Stomach (tissue), 9 donors: ENCODE data around the gene GSE1. TPM values are rescaled to one million over a fixed set of nuclear protein-coding genes. Genes with fewer than 3 reads are reported as not detected.

ENCODE experiments used
- DNase-seq, 2 donors: peaks; one replicate each; pipeline versions ENCODE4 v3.0.0 to v3.0.0-alpha.2; 2013 to 2019
- H3K27ac ChIP-seq, 5 donors: fragments of 200-600 bp in 4 of 5; sonication (generic) in 4 of 5; one replicate each; pipeline ENCODE4 v1.5.1; 2013 to 2019; ENCODE audit warnings: mild to moderate bottlenecking in 1 of 5, moderate library complexity in 1 of 5
- H3K27me3 ChIP-seq, 3 donors: fragments of 200-600 bp; sonication (generic); one replicate each; pipeline ENCODE4 v1.5.1; 2017 to 2019; ENCODE audit warnings: mixed run types in 1 of 3
- H3K36me3 ChIP-seq, 4 donors: fragments of 200-600 bp; sonication (generic); 1 replicate in 3 of 4; 2 replicates in 1 of 4; pipeline ENCODE4 v1.5.1; 2016 to 2019
- H3K4me1 ChIP-seq, 4 donors: fragments of 200-600 bp; sonication (generic); one replicate each; pipeline ENCODE4 v1.5.1; 2016 to 2019
- H3K4me3 ChIP-seq, 4 donors: fragments of 200-600 bp; sonication (generic) in 3 of 4; one replicate each; pipeline ENCODE4 v1.5.1; 2016 to 2019; ENCODE audit warnings: mild to moderate bottlenecking in 1 of 4
- H3K9me3 ChIP-seq, 4 donors: fragments of 200-600 bp; sonication (generic); one replicate each; pipeline ENCODE4 v1.5.1; 2016 to 2019
- EP300 ChIP-seq: sonication (generic); formaldehyde crosslinking; IDR thresholded peaks from one replicate; pipeline ENCODE4 v1.6.1; 2017; ENCODE audit warnings: antibody characterized with exemption
- POLR2A ChIP-seq, 4 donors: fragments of 450-650 bp; IDR thresholded peaks; one replicate each; pipeline ENCODE4 v1.6.1; 2016; ENCODE audit warnings: antibody characterized with exemption in 4 of 4, control low read depth in 2 of 4, mild to moderate bottlenecking in 1 of 4, moderate library complexity in 1 of 4
- POLR2AphosphoS5 ChIP-seq, 3 donors: sonication (generic); formaldehyde crosslinking; IDR thresholded peaks; one replicate each; pipeline ENCODE4 v1.6.1; 2016; ENCODE audit warnings: antibody characterized with exemption in 3 of 3
- WGBS, 5 donors: extraction: QIAGEN DNeasy Blood & Tissue Kit in 3 of 5; methylation state at CpG; one replicate each; pipeline versions ENCODE4 v1.1.5 to v1.1.7; 2013 to 2018; 5-methylcytosine and 5-hydroxymethylcytosine counted together
- intact Hi-C: fragments of 100-400 bp; cut with DNase I; formaldehyde crosslinking; loops from one replicate; pipeline ENCODE4 v1.15.1; 2023; ENCODE audit warnings: low total_unique reads
- polyA plus RNA-seq, 3 donors: library from polyadenylated mRNA; stranded (reverse); fragments of 200-250 nt; gene quantifications; one replicate each; pipeline ENCODE4 v1.2.3, GENCODE V29; 2013
- total RNA-seq, 5 donors: library from RNA; depleted of rRNA; stranded (reverse); fragments of >200 nt; gene quantifications; one replicate each; pipeline versions ENCODE4 v1.1.0 to v1.2.3, GENCODE V29; 2014 to 2016
- TF ChIP-seq, protein P1 (sequence below), 7 experiments: fragments of 450-650 bp in 4 of 7; fragments of 200-600 bp in 3 of 7; sonication (generic) in 3 of 7; IDR thresholded peaks; one replicate each; pipeline ENCODE4 v1.5.1; 2016 to 2019; ENCODE audit warnings: antibody characterized with exemption in 7 of 7, control low read depth in 2 of 7, mild to moderate bottlenecking in 1 of 7
- donor health status: healthy with polysubstance abuse.
- donor health status: Bipolar disorder and iron deficiency.
- donor health status: healthy.

GSE1 gene
- total and polyA plus RNA-seq, 8 donors = 11.8 to 294 (median 93.0) TPM

DNA sequence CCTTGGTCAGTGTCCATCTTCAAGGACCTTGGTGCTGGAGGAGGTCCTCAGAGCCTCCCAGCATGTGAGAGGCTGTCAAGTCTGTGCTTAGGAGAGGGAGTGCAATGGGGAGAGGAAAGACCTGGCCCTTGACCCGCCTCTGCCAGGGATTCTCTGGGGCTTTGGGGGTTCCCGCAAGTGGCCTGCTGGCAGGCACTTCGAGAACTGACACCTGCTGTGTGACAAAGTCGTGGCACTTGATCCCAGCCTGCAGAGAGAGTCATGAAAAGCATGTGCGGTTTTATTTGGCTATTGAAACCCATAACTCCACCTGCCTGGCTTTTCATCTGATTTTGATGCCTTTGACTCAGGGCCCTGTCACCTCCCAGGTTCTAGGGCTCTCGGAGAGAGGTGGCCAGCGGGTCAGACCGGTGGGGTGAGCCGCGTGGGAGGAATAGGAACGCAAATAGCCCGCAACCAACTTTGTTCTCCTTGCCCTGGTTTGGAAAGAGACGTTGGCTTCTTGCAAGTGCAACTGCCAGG lies 42.8 kb upstream of the GSE1 start:
- Histone ChIP-seq H3K36me3 (no peaks in the 10 kb centered on the region), H3K4me3 (peak overlapping the region in 1 of 4 donors; percentile 13), H3K9me3 (no peaks in the 10 kb centered on the region), H3K27me3 (no peaks in the 10 kb centered on the region), H3K4me1 (peaks cover 59 to 99% (median 90%) of the 10 kb centered on the region in 4 donors), H3K27ac (peak overlapping the region; percentile 49 to 80 (median 71))
- intact Hi-C loops = no loop called here
- no peak for TF ChIP-seq POLR2AphosphoS5 (IDR thresholded peaks at IDR 0.05)
- TF ChIP-seq EP300 = no peak
- TF ChIP-seq, protein P1, sequence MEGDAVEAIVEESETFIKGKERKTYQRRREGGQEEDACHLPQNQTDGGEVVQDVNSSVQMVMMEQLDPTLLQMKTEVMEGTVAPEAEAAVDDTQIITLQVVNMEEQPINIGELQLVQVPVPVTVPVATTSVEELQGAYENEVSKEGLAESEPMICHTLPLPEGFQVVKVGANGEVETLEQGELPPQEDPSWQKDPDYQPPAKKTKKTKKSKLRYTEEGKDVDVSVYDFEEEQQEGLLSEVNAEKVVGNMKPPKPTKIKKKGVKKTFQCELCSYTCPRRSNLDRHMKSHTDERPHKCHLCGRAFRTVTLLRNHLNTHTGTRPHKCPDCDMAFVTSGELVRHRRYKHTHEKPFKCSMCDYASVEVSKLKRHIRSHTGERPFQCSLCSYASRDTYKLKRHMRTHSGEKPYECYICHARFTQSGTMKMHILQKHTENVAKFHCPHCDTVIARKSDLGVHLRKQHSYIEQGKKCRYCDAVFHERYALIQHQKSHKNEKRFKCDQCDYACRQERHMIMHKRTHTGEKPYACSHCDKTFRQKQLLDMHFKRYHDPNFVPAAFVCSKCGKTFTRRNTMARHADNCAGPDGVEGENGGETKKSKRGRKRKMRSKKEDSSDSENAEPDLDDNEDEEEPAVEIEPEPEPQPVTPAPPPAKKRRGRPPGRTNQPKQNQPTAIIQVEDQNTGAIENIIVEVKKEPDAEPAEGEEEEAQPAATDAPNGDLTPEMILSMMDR (IDR thresholded peaks at IDR 0.05) = no peak
- no peak for TF ChIP-seq POLR2A (IDR thresholded peaks at IDR 0.05)
- peak in 1 of 2 donors; percentile 39 for DNase-seq
- 20 to 40% (median 24%) methylated on average over 13 of the region's 13 CpGs for WGBS, 5 donors

DNA sequence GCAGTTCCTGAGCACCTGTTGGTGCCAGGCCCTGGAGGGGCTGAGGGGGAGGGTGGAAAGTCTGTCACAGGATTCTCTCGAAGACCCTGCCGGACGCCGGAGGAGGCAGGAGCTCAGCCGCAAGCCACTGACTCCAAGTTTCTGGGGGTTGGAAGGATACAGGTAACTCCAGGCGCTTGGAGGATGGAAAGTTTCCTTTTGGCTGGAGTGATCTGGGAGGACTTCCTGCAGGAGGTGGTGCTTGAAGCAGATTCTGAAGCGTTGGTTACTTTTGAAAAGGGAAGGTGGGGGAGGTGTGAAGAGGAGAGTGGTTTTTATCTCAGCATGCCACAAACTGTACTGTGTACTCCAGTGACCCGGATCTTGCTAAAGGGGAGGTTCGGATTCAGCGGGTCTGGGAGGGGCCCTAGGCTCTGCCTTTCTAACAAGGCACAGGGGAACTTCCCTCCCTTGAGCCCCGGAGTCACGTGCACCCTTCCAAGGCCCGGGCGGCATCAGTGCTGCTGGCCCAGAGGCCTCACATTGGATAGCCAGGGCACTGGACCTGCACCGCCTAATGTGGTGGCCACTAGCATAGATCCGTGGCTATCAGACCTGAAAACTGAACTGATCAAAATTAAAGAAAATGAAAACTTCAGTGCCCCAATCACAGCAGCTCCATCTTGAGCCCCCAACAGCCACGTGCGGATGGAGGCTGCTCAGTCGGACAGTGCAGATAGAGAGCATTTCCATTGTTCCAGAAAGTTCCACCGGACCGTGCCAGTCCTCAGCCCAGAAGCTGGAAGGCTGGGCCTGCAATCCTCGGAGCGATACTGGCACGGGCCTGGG lies 42.2 kb upstream of the GSE1 start:
- Histone ChIP-seq H3K36me3 (no peaks in the 10 kb centered on the region), H3K27me3 (no peaks in the 10 kb centered on the region), H3K27ac (peak overlapping the region; percentile 49 to 80 (median 71)), H3K9me3 (no peaks in the 10 kb centered on the region), H3K4me3 (peak overlapping the region in 1 of 4 donors; percentile 13), H3K4me1 (peaks cover 64 to 99% (median 89%) of the 10 kb centered on the region in 4 donors)
- DNase-seq = peak; percentile 49 to 69
- TF ChIP-seq, protein P1 (IDR thresholded peaks at IDR 0.05) = no peak
- TF ChIP-seq POLR2AphosphoS5 (IDR thresholded peaks at IDR 0.05) = no peak
- intact Hi-C loops = no loop called here
- WGBS, 5 donors = 44 to 68% (median 63%) methylated on average over 24 of the region's 24 CpGs

DNA sequence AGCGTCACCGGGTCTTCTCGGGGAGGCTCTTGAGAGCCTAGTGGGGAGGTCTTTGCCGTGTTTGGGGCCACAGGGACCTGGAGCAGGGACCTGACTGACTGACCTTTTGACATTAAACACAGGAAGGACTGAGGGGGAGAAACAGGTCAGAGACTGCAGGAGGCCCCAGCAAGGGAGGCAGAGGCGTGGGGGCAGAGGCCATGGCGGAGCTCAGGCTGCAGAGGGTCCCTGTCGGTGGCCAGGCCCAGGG lies 41.6 kb upstream of the GSE1 start:
- Histone ChIP-seq H3K27ac (peak overlapping the region; percentile 4 to 80 (median 71)), H3K4me1 (peaks cover 64 to 99% (median 87%) of the 10 kb centered on the region in 4 donors)
- 67 to 84% (median 78%) methylated on average over 7 of the region's 7 CpGs for WGBS, 5 donors

DNA sequence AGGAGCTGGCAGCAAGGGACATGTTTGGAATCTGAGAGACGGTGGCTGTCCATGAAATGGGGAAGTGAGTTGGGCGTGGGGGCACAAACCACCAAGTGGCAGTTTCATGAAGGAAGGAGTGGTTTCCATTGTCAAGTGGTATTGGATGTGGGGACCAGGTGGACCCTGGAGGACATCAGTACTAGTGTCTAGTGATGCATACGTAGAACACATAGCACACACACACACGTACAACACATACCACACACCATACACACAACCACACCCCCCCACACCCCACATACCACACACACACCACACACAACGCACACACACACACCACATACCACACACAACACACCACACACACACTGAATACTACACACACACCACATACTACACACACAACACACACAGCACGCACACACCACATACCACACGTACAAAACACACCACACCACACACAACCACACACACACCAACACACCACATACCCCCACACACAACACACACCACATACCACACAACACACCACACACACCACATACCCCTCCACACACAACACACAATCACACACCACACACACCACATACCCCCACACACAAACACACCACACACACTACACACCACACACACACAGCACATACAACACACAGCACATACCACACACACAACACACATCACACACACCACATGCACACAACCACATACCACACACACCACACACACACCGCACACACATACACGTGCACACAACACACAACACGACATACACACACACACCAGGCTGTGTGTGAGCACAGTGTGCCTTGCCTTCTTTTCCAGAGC lies 41.1 kb upstream of the GSE1 start:
- no peak for DNase-seq
- H3K27me3 ChIP-seq = no peaks in the 10 kb centered on the region
- H3K36me3 ChIP-seq = no peaks in the 10 kb centered on the region
- H3K4me3 ChIP-seq = no peak overlapping the region
- H3K9me3 ChIP-seq = no peaks in the 10 kb centered on the region
- peak overlapping the region; percentile 4 to 80 (median 71) for H3K27ac ChIP-seq
- H3K4me1 ChIP-seq = peaks cover 64 to 99% (median 86%) of the 10 kb centered on the region in 4 donors
- TF ChIP-seq EP300 (no peak), POLR2A (IDR thresholded peaks at IDR 0.05) (no peak), POLR2AphosphoS5 (IDR thresholded peaks at IDR 0.05) (no peak)
- TF ChIP-seq, protein P1 (IDR thresholded peaks at IDR 0.05) = no peak
- 72 to 79% (median 76%) methylated on average over 10 of the region's 10 CpGs for WGBS, 5 donors
- intact Hi-C loops = no loop called here

More for the DNA sequence above, 41.6 kb upstream of the GSE1 start:
- H3K27me3 ChIP-seq = no peaks in the 10 kb centered on the region
- TF ChIP-seq POLR2A (IDR thresholded peaks at IDR 0.05) (no peak), POLR2AphosphoS5 (IDR thresholded peaks at IDR 0.05) (no peak), EP300 (no peak)
- TF ChIP-seq, protein P1 (IDR thresholded peaks at IDR 0.05) = no peak
- DNase-seq = no peak
- no peaks in the 10 kb centered on the region for H3K36me3 ChIP-seq
- H3K9me3 ChIP-seq = no peaks in the 10 kb centered on the region
- intact Hi-C loops = no loop called here
- no peak overlapping the region for H3K4me3 ChIP-seq
